Measurements from ENCODE around the gene ACOT13. TPM values are rescaled to one million over a fixed set of nuclear protein-coding genes. Genes with fewer than 3 reads are reported as not detected.
"Not testable (repeated sequence)": the region's sequence is repeated elsewhere in the genome, so short reads cannot be mapped to it uniquely, and the experiment has no call there.

The ACOT13 gene
- polyA plus RNA-seq, 2 donors = 8.7 to 21.8 TPM

DNA sequence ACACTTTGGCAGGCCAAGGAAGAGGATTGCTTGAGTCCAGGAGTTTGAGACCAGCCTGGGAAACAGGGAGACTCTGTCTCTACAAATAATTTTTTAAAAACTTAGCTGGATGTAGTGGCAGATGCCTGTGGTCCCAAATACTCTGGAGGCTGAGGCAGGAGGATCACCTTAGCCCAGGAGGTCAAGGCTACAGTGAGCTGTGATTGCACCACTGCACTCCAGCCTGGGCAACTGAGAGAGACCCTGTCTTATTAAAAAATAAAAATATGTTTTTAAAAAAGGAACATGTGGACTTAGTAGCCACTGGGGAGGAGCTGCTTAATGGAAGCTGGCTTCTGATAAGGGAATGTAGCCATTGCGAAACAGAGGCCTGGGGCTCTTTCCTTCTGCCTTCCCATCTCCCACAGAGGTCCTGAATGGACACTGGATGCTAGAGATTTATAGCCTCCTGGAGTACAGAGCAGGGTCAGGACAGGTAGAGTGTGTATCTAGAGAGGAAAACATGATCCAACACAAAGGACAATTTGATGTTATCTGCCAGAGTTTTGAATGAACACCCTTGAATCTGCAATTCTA lies 86.1 kb downstream of the ACOT13 start:
- H3K9me3 ChIP-seq (ENCODE audit: control insufficient read depth in 2 of 2, insufficient read depth in 1 of 2, low read depth in 1 of 2, low read length in 1 of 2) = no peaks in the 10 kb centered on the region
- no peaks in the 10 kb centered on the region for H3K27me3 ChIP-seq (ENCODE audit: control insufficient read depth in 1 of 2, insufficient read depth in 2 of 2, low read length in 2 of 2)
- 81 to 96% methylated on average over 1 of the region's 1 CpG for WGBS, 2 donors
- no peaks in the 10 kb centered on the region for H3K4me1 ChIP-seq (ENCODE audit: control insufficient read depth in 2 of 2, insufficient read depth in 2 of 2, low read length in 1 of 2)
- no peak overlapping the region for H3K27ac ChIP-seq (ENCODE audit: low read depth in 2 of 2, low read length in 1 of 2)
- no peaks in the 10 kb centered on the region for H3K36me3 ChIP-seq (ENCODE audit: control insufficient read depth in 2 of 2, insufficient read depth in 2 of 2, low read length in 1 of 2)
- H3K4me3 ChIP-seq (ENCODE audit: low read depth in 1 of 2, low read length in 2 of 2) = no peak overlapping the region

DNA sequence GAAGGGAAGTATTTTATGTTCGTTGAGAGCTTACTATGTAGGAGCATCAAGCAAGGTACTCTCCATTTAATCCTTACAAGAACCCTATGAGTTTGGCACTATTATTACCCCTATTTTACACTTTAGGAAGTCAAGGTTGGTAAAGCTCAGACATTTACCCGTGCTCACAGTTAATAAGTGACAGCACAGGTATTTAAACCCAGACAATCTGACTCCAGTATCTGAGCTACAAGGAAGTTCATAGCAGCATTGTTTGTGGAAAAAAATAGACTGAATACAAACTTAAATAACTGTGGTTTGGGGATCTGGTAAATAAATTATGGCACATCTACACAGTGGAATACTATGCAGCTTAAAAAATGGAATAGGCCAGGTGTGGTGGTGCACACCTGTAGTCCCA lies 86.7 kb downstream of the ACOT13 start:
- H3K27me3 ChIP-seq (ENCODE audit: control insufficient read depth in 1 of 2, insufficient read depth in 2 of 2, low read length in 2 of 2) = no peaks in the 10 kb centered on the region
- H3K9me3 ChIP-seq (ENCODE audit: control insufficient read depth in 2 of 2, insufficient read depth in 1 of 2, low read depth in 1 of 2, low read length in 1 of 2) = no peaks in the 10 kb centered on the region
- WGBS, 2 donors = 76 to 87% methylated on average over 2 of the region's 2 CpGs
- no peaks in the 10 kb centered on the region for H3K4me1 ChIP-seq (ENCODE audit: control insufficient read depth in 2 of 2, insufficient read depth in 2 of 2, low read length in 1 of 2)
- no peak overlapping the region for H3K4me3 ChIP-seq (ENCODE audit: low read depth in 1 of 2, low read length in 2 of 2)
- H3K36me3 ChIP-seq (ENCODE audit: control insufficient read depth in 2 of 2, insufficient read depth in 2 of 2, low read length in 1 of 2) = no peaks in the 10 kb centered on the region
- no peak overlapping the region for H3K27ac ChIP-seq (ENCODE audit: low read depth in 2 of 2, low read length in 1 of 2)

DNA sequence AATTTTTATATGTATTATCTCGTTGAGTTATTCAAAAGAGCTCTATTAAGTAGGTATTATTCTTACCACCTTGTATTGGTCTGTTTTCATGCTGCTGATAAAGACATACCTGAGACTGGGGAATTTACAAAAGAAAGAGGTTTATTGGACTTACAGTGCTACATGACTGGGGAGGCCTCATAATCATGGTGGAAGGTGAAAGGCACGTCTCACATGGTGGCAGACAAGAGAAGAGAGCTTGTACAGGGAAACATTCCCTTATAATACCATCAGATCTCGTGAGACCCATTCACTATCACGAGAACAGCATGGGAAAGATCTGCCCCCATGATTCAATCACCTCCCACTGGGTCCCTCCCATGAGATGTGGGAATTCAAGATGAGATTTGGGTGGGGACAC lies 87.5 kb downstream of the ACOT13 start:
- H3K9me3 ChIP-seq (ENCODE audit: control insufficient read depth in 2 of 2, insufficient read depth in 1 of 2, low read depth in 1 of 2, low read length in 1 of 2); H3K36me3 ChIP-seq (ENCODE audit: control insufficient read depth in 2 of 2, insufficient read depth in 2 of 2, low read length in 1 of 2); H3K27ac ChIP-seq (ENCODE audit: low read depth in 2 of 2, low read length in 1 of 2); H3K27me3 ChIP-seq (ENCODE audit: control insufficient read depth in 1 of 2, insufficient read depth in 2 of 2, low read length in 2 of 2); H3K4me3 ChIP-seq (ENCODE audit: low read depth in 1 of 2, low read length in 2 of 2); H3K4me1 ChIP-seq (ENCODE audit: control insufficient read depth in 2 of 2, insufficient read depth in 2 of 2, low read length in 1 of 2): not testable (repeated sequence)
- 89 to 90% methylated on average over 4 of the region's 4 CpGs for WGBS, 2 donors

Other genes starting within 250 kb of the ACOT13 start
- under 1 TPM; 0.16 to 0.29 TPM for gene GPLD1, start 177.5 kb upstream of the ACOT13 start, polyA plus RNA-seq
- 1 to 10 TPM; 2.2 to 3.6 TPM for gene ALDH5A1, start 172.1 kb upstream of the ACOT13 start, polyA plus RNA-seq
- gene KIAA0319, start 20.9 kb upstream of the ACOT13 start, polyA plus RNA-seq = under 1 TPM in 1 of 2 donors, not detected in 1; 0.01 TPM
- 10 to 100 TPM; 13.9 to 14.2 TPM for gene TDP2, start 178 bp upstream of the ACOT13 start, polyA plus RNA-seq
- gene C6orf62, start 52.1 kb downstream of the ACOT13 start, polyA plus RNA-seq = 10 to 100 TPM; 37.4 to 40.2 TPM
- gene GMNN, start 107.9 kb downstream of the ACOT13 start, polyA plus RNA-seq = 10 to 100 TPM; 10.4 to 18.8 TPM
- not detected for gene ARMH2, start 131.8 kb downstream of the ACOT13 start, polyA plus RNA-seq